Mucosa of descending colon (tissue), 3 donors: ENCODE data around the gene ANGEL1. TPM values are rescaled to one million over a fixed set of nuclear protein-coding genes. Genes with fewer than 3 reads are reported as not detected.

Experiments used
- ATAC-seq: fragments of 200-7000 bp; cut with Tn5 transposase; one replicate; pipeline ENCODE4 v1.9.1; 2020; ENCODE audit warnings: mild to moderate bottlenecking, moderate library complexity
- DNase-seq, 3 donors: peaks; one replicate each; pipeline ENCODE4 v3.0.0-alpha.2; 2020
- H3K36me3 ChIP-seq: fragments of 200-600 bp; one replicate; pipeline ENCODE4 v1.8.0; 2021; ENCODE audit warnings: low read depth, mild to moderate bottlenecking
- H3K4me1 ChIP-seq: fragments of 200-600 bp; one replicate; pipeline ENCODE4 v1.8.0; 2021; ENCODE audit warnings: low read depth, mild to moderate bottlenecking
- H3K4me3 ChIP-seq: fragments of 200-600 bp; one replicate; pipeline ENCODE4 v1.8.0; 2021; ENCODE audit warnings: mild to moderate bottlenecking
- H3K9me3 ChIP-seq: fragments of 200-600 bp; one replicate; pipeline ENCODE4 v1.8.0; 2021; ENCODE audit warnings: mild to moderate bottlenecking
- intact Hi-C, 2 donors: fragments of 100-400 bp; cut with DNase I in 1 of 2; cut with micrococcal nuclease in 1 of 2; formaldehyde crosslinking; loops; one replicate each; pipeline versions ENCODE4 v1.11.0 to v1.11.1; 2022; cut with DNase I, micrococcal nuclease
- total RNA-seq, 3 donors: library from RNA; stranded (reverse); fragmentation: NEBNext Ultra II Directional in 2 of 3; extraction: Animal tissue kit (Norgen Biotek cat#: 25700) in 2 of 3; gene quantifications; one replicate each; pipeline versions ENCODE4 v1.2.1 to v1.2.4, GENCODE V29; 2021 to 2023
- TF ChIP-seq, protein P1 (sequence below): fragments of 200-600 bp; IDR thresholded peaks from one replicate; pipeline ENCODE4 v1.8.0; 2022; ENCODE audit warnings: antibody characterized with exemption, mild to moderate bottlenecking
- donor health status: DM: no; HTN: no; CAD: no; lungs with moderate emphysema.
- donor health status: DM: no; HTN: no; CAD: no.
- donor health status: DM: no; HTN: yes; CAD: no.

ANGEL1 gene
- total RNA-seq, 3 donors from 2014 or later = 12.6 to 17.1 (median 13.5) TPM

DNA sequence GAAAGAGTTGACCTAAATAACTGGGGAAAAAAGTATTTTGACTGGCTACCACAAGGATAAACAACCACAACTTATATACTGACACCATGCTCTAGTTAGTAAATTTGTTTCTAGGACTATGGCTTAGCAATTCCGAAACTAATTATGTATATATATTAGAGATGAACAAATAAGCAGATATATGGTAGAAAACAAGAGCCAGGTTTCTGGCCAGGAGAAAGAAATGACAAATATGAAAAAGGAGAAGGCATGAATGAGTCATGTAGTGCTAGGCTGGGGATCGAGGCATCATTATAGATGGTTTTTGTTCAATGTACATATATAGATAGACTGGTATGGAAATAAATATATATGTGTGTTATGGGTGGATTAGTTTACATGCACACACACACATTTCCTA lies 8.0 kb upstream of the ANGEL1 start:
- Histone ChIP-seq H3K9me3 (no peaks in the 10 kb centered on the region), H3K36me3 (no peaks in the 10 kb centered on the region), H3K4me3 (no peak overlapping the region), H3K4me1 (no peaks in the 10 kb centered on the region)
- intact Hi-C loops = no loop called here
- no peak for ATAC-seq
- TF ChIP-seq, protein P1, sequence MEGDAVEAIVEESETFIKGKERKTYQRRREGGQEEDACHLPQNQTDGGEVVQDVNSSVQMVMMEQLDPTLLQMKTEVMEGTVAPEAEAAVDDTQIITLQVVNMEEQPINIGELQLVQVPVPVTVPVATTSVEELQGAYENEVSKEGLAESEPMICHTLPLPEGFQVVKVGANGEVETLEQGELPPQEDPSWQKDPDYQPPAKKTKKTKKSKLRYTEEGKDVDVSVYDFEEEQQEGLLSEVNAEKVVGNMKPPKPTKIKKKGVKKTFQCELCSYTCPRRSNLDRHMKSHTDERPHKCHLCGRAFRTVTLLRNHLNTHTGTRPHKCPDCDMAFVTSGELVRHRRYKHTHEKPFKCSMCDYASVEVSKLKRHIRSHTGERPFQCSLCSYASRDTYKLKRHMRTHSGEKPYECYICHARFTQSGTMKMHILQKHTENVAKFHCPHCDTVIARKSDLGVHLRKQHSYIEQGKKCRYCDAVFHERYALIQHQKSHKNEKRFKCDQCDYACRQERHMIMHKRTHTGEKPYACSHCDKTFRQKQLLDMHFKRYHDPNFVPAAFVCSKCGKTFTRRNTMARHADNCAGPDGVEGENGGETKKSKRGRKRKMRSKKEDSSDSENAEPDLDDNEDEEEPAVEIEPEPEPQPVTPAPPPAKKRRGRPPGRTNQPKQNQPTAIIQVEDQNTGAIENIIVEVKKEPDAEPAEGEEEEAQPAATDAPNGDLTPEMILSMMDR = no peak
- DNase-seq = no peak

DNA sequence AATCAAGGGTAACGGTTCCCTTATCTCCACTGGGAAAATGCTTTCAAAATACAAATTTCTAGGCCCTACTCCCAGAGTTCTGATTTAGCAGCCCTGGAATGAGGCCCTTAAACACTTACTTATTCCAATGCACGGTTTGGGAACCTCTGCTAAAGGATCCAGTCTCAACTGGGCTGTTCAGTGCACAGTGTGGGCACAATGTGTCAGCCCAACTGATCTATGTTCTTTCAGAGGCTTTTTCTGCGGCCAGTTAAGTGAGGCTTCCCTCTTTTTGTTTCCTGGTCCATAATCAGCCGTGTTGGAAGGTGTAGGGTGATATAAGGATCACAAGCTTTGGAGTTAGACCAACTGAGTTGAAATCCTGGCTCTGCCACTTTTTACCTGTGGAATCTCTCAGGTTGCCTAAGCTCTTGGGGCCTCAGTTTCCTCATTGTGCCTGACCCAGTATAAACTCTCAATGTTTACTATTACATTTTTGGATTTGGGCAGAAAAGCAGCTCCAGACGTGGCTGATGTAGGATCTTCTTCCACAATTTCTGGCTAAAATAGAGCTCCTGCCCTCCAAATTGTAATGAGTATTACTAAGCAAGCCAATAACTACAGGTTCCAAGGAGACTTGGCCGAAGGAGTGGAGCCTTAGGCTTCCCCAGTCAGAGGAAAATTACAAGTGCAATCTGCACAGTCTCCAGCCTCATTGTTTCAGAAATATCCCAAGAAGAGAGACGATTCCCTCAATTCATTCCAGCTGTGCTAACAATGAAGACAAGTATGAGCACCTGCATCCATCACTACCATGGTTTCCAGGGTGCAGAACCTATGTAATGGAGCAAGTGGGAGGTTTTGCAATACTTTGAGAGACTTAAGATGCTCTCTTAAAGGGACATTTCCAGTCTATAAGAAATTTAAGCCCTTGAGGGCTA lies 2.3 kb upstream of the ANGEL1 start:
- H3K4me3 ChIP-seq = no peak overlapping the region
- TF ChIP-seq, protein P1 = no peak
- peaks cover 3% of the 10 kb centered on the region for H3K4me1 ChIP-seq
- ATAC-seq (no peak), DNase-seq (no peak)
- H3K9me3 ChIP-seq = no peaks in the 10 kb centered on the region
- intact Hi-C loops = no loop called here
- no peaks in the 10 kb centered on the region for H3K36me3 ChIP-seq

DNA sequence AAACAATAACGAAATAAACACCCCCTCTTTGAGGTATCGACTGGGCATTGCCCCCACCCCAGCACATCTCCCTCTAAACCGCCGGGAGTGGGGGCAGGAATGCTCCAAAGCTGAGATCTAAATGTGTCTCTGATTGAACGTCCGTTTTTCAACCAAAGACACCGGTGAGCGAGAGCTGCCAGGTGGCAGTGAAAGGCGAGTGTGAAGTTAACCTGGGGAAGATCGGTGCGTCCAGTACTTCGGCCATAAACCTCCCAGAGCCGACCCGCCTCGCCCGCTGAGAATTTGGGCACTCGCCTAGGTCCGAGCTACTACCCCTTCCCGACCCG lies 625 bp downstream of the ANGEL1 start:
- H3K36me3 ChIP-seq = no peaks in the 10 kb centered on the region
- ATAC-seq (peak; percentile 42), DNase-seq (no peak)
- H3K4me1 ChIP-seq = peaks cover 3% of the 10 kb centered on the region
- H3K9me3 ChIP-seq = no peaks in the 10 kb centered on the region
- TF ChIP-seq, protein P1 = no peak
- intact Hi-C loops = no loop called here
- H3K4me3 ChIP-seq = peak overlapping the region; percentile 53

DNA sequence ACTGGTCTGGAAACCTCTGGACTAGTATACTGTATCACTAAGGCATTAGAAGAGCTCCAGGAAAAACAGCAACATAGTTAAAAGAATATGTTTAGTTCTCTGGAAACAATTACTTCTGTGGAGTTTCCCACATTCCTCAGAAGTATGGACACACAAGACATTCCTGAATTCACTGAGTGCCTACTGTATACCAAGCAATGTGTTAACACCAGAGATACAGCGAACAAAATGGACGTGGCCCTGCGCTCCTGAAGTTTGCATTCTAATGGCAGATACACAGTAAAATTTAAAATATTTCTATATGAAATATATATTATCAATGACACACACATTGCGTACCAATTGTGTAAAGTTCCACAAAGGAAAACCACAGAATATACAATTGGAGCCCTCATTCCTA lies 1.1 kb downstream of the ANGEL1 start:
- DNase-seq (no peak), ATAC-seq (no peak)
- Histone ChIP-seq H3K4me3 (no peak overlapping the region), H3K9me3 (no peaks in the 10 kb centered on the region), H3K36me3 (no peaks in the 10 kb centered on the region), H3K4me1 (peaks cover 3% of the 10 kb centered on the region)
- TF ChIP-seq, protein P1 = no peak
- intact Hi-C loops = no loop called here

DNA sequence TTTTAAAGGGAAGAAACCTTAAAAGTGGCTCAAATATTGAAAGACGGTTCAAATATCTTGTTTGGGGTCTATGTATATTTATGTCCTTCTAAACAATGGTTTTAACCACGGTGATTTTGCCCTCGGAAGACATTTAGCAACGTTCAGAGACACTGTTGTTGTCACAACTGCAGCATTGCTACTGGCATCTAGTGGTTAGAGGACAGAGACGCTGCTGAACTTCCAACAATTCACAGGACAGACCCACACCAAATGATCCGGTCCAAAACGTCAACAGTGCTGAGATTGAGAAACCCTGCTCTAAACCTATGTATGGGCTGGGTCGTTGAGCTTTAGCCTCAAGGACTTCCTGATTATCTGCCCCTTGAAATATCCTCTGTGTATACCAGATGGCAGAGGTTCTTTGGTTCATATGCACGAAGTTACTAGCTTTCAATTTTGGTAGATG lies 1.7 kb downstream of the ANGEL1 start:
- DNase-seq = peak in 1 of 3 donors; percentile 38
- intact Hi-C loops = no loop called here
- Histone ChIP-seq H3K4me3 (no peak overlapping the region), H3K9me3 (no peaks in the 10 kb centered on the region), H3K4me1 (peaks cover 3% of the 10 kb centered on the region), H3K36me3 (no peaks in the 10 kb centered on the region)
- TF ChIP-seq, protein P1 = no peak
- ATAC-seq = peak; percentile 16
